NCI-H2107 treated with DMSO at 0.1 percent for 48 hours (cell line): ENCODE data around the gene ERC2.

Experiments used
- DNase-seq: peaks from one replicate; lab custom pipeline; 2025; ENCODE audit not compliant: unreplicated experiment; lab: John Stamatoyannopoulos, UW

The ERC2 gene

GRCh38 chr3:56468184-56469106 lies at the start of gene ERC2:
TSS of gene ERC2 (minus strand) at chr3:56468467.
- DNase-seq: no peak

DNA sequence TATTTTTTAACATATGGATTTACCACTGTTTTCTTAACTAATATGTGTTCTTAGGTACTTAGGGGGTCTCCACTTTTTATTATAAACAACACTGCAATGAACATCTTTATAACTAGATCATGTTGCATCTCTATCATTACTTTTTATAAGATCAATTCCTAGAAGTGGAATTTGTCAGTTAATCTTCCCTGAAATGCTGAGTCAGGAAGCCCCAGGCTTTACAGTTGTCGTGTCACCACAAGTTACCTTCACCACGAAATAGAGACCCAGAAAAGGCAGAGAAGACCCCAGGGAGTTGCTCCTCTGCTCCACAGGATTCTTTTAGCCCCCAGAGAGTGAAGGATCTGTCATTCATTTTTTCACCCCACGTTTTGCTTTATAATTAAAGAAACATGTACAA lies 34.5 kb upstream of the ERC2 start:
- no peak for DNase-seq

GRCh38 chr3:56496376-56496775 lies 28.1 kb upstream of the ERC2 start:
- peak; percentile 72 for DNase-seq

- DNase-seq: peak; percentile 74
Measured at GRCh38 chr3:56494679-56495322, 26.5 kb upstream of the ERC2 start.

DNA sequence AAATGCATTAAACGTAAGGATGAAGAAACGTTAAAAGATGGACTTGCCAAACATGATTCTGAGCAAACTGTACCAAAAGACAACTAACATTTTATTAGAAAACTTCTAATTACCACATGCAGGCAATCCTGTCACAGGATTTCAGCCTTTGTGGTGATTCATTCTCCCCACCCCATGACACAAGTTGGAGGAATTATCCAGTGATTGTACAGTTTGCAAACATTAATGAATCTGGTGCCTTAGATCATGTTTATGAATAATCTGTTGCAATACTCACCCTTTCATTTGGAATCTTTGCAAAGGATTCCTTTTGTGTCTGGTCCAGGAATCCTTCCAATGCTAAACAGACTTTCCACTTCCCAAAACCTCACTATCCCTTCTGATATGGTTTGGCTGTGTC lies 23.3 kb upstream of the ERC2 start:
- DNase-seq: no peak

- no peak for DNase-seq
Measured at GRCh38 chr3:56488812-56489600, 20.7 kb upstream of the ERC2 start.

GRCh38 chr3:56484525-56485032 lies 16.3 kb upstream of the ERC2 start:
- no peak for DNase-seq

GRCh38 chr3:56484122-56484521 lies 15.9 kb upstream of the ERC2 start:
- DNase-seq: no peak

GRCh38 chr3:56477646-56478045 lies 9.4 kb upstream of the ERC2 start:
- DNase-seq: no peak

DNA sequence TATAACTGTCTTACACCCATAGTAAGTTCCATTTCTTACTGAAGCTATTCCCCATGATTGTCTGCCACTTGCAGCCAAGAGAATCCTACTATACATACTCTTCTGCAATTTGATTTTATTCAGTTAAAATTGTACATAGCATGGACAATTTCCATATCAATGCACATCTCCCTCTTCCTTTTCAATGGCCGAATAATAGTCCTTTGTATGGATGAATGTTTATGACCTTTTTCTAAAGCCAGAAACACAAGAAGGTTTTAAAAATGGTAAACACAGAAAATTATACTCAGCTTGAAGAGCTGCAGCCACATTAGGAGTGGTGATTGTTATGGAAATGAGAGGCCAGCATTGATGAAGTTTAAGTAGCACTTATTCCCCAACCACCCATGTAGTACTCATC lies 8.5 kb upstream of the ERC2 start:
- no peak for DNase-seq

DNA sequence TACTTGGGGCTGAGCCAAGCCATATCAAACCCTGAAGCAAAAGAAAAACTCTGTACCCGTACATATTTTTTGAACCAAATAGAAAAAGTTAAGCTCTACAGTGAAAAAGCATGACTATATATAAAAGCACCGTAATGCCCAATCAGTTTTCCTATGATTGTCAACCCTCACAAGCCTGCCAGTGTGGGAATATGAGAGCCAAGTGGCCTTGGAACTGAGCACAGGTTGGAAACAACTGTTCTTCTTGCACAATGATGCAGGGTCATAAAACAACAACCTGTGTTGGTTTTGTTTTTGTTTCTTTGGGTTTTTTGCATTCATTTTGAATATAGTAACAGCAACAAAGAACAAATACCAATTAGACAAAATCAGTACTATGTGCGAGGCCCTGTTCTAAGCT lies 3.5 kb upstream of the ERC2 start:
- no peak for DNase-seq

GRCh38 chr3:56469141-56469540 lies 874 bp upstream of the ERC2 start:
- DNase-seq: no peak

DNA sequence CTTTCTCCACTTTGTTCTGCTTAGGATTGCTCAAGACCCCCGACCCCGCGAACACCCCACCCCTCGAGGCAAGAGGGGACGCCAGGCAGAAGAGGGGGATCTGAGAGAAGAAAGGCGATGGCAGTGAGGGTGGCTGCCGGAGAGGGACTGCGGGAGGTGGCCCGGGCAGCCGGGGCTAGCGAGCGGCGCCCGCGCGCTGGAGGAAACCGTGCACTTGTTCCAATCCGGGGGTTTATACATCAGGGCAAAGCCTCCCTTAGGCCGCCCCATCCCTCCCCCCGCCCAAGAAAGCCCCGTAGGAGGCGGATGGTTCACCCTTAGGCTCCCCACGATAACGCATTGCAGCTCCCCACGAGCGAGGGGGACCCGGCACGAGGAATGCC lies 475 bp downstream of the ERC2 start:
- no peak for DNase-seq

DNA sequence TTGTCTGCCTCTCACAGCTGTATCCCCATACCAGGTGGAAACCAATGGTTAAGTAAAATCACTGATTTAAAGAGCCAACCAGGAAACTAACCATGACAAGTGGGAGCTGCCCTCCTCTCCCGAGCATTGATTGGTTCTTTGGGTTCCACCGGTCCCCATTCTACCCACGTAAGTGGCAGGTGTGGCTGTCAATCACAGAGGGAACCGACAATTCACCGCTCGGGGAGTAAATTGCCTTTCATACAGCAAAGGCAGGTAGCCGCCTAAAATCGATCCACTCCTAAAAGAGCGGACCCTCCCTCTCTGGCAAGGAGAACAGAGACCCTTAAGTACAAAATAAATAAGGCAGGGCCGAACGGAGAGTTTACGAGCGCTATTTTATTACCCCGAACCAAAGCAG lies 1.2 kb downstream of the ERC2 start:
- peak; percentile 72 for DNase-seq

GRCh38 chr3:56459719-56460118 lies 8.5 kb downstream of the ERC2 start:
- DNase-seq: no peak

GRCh38 chr3:56459104-56459496 lies 9.2 kb downstream of the ERC2 start:
- no peak for DNase-seq

- DNase-seq: no peak
Measured at GRCh38 chr3:56458496-56459103, 9.7 kb downstream of the ERC2 start.

DNA sequence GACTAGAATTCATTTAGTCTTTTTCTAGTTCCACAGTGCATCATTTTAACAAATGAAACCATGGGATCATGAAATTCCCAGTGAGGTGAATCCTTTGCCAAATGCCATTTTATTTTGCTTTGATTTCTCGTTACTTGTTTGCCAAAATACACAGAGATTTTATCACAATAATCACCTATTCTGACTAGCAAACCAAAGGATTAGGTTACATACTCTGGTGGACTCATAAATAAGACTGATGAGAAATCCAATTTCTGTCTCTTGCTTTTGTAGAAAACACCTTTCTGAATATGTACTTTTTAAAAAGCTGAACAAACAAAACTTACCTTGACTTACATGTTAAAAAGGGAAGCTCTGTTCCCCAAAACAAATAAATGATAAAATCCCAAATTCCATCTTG lies 12.2 kb downstream of the ERC2 start:
- DNase-seq: no peak

DNA sequence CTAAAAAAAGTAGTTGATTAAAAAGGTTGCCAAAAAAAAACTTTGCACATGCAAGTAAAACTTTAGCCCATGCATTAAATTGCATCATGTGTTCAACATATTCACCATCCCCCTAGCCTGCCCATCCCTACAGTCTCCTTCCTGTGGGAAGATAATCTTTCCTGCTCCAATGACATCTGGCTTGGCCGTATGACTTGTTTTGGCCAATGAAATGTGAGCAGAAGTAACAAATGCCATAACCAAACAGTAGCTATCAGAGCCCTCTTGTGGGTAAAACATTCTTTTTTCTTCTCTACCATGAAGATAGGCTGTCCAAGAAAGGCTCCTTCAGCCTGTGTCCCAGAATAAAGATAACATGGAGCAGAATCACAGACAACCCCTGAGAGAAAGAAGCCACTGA lies 15.3 kb downstream of the ERC2 start:
- DNase-seq: no peak

- DNase-seq: no peak
Measured at GRCh38 chr3:56452085-56452484, 16.2 kb downstream of the ERC2 start.

DNA sequence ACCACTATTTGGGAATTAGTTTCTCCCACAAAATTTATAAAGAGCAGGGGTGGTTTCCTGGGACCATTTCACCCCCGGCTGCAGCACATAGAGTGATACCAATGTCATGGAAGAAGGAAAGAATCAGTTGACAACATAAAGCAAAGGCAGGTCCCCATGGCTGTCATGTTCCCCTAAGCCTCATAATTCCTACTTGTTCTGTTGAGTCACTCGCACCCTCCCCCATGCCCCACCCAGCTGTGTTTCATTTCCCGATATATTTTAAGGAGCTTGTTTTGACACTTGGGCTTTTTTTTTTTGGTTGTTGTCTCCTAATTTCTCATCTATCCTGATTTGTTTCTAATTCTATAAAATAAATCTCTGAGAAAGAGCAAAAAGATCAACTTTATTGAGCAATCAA lies 24.9 kb downstream of the ERC2 start:
- DNase-seq: no peak
